Activated naive CD4-positive, alpha-beta T cell (primary cell): ENCODE results near the gene SCGN.
A peak's percentile ranks its signal among the peaks of the same experiment; 100 is the strongest.

Experiments
- DNase-seq, 4 experiments: peaks; one replicate each; lab custom pipeline; 2025; lab: John Stamatoyannopoulos, UW

SCGN gene, protein sequence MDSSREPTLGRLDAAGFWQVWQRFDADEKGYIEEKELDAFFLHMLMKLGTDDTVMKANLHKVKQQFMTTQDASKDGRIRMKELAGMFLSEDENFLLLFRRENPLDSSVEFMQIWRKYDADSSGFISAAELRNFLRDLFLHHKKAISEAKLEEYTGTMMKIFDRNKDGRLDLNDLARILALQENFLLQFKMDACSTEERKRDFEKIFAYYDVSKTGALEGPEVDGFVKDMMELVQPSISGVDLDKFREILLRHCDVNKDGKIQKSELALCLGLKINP

DNA sequence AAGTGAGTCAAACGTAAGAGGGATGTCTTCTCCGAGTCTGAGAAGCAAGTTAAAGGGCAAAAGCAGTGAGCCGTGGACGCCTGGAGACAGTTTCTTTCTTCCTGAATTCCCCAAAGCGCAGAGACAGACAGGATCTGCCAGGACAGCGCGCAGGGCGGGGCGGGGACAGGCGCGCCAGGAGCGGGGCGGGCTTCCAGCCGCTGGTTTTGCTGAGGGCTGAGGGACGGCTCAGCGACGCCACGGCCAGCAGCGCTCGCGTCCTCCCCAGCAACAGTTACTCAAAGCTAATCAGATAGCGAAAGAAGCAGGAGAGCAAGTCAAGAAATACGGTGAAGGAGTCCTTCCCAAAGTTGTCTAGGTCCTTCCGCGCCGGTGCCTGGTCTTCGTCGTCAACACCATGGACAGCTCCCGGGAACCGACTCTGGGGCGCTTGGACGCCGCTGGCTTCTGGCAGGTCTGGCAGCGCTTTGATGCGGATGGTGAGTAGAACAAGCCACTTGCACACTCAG, at the start of gene SCGN:
Gene SCGN (plus strand): TSS at position 209 of the 509 bp plus-strand sequence. CDS start 189 bp downstream, at position 398.
- peak in 2 of 4 experiments; percentile 2 to 19 for DNase-seq

DNA sequence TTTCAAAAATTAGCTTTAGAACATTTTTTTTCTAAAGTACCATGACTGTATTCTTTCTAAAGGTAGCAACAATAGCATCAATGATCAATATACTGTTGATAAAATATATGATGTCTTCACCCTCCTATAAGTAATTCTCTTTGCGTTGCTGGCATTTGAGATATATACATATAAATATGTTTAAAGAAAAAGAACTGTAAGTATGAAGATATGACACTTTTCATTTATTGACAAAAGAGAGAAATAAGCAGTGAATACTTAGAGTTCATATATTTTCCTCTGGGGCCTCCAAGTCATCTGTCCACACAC, 49.4 kb upstream of the SCGN start:
- no peak for DNase-seq

DNA sequence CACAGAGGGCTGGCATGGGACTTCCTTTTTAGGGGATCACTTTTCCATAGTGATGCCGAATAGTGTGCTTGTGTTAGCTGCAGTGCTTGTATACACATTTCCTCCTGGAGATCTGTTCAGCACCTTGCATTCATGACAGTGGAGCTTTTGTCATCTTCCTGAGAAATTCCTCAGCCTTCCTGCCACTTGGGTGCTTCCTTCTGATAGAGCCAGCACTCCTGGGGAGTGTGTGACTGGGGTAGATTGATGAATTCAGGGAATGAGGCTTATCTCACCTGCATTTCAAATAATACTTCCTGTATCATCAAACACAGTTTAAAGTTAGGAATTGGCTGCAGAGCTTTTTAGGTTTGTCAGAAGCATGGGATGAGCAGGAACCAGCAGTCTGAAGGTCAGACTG, 48.8 kb upstream of the SCGN start:
- DNase-seq: no peak

DNA sequence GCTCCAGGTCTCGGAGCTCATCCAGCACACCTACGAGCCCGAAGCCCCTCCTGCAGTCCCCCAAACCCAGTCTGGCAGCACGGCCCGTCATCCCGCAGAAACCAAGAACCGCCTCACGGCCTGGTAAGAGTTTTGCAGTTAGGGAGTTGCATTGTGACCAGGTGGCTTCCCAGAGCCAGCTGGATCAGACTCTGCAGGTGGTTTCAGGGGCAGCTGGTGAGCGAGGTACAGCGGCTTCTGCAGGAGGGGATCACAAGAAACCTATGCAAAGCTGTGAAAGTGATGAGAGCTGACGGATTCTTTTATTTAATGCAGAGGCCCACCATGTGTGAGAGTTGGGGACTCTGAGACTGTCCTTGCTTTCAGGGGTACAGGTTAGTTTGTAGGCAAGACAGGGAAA, 45.9 kb upstream of the SCGN start:
- no peak for DNase-seq

DNA sequence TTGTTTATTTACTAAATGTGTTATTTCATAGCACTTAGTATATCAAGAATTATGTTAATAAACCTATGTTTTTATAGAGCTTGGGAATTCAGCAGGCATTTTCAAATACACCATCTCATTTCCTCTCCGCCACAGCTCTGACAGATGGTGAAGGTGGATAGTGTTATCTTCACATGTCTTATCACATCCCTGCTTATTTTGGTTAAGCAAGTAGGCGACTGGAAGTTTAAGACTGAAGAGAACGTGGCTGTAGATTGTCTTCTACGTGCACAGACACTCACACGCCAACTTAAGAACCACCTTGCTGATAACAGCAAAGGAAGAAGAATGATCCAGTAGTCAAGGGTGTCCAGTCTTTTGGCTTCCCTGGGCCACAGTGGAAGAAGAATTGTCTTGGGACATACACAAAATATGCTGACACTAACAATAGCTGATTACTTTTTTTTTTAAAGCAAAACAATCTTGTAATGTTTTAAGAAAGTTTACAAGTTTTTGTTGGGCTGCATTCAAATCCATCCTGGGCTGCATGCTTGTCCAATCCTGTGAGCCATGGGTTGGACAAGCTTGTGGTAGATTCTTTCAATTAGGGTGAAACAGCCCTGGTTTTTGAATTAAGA, 43.3 kb upstream of the SCGN start:
- no peak for DNase-seq

DNA sequence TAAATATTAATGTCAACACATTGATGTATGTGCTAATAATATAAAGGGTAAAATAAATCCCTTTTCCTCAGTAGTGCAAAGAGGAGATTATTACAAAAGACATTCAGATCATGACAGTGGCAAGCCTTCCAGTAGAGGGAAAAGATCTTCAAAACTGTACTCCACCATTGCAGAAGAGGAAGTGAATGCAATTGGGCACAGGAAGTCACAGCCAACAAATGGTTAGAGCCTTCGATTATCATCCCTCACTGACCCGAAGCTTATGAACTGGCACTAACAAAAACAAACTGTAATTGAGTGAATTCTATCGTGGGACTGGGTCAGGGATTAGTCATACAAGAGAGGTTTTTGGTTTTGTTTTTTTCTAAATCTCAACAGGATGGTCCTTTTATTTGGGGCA, 39.3 kb upstream of the SCGN start:
- no peak for DNase-seq

DNA sequence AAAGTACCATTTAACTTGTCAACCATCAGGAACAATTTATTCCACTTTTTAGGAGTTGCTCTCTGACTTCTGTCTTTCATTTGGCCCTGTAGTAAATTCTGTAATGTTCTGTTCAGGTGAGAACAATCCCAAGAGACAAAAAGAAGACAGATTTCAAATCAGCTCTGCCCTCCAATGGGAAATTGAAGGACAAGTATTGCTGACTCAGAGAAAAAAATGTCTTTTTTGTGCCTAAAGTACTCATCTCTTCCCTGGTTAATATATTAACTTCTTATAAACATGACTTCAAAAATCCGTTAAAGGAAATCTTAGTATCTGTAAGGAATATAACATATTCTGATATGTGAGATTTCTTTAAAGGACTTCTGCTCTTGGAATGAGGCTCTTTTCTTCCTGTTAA, 38.6 kb upstream of the SCGN start:
- no peak for DNase-seq

DNA sequence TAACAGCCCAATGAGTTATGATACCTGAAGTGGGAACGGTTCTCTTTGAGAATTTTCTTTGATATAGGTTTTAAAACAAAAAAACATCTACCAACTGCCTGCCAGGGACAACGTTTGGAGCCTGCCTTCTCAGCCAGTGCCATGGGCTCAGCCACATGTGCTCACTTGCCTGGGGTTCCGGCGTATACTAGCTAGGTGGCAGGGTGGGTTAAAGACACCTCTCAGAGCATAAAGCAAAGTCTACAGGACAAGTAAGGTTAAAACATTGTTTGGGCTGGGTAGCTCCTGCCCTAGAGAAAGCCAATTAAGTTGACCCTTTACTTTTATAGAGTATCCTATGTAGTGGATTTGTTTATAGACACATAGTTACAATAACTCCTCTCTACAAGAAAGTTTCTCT, 38.0 kb upstream of the SCGN start:
- no peak for DNase-seq

DNA sequence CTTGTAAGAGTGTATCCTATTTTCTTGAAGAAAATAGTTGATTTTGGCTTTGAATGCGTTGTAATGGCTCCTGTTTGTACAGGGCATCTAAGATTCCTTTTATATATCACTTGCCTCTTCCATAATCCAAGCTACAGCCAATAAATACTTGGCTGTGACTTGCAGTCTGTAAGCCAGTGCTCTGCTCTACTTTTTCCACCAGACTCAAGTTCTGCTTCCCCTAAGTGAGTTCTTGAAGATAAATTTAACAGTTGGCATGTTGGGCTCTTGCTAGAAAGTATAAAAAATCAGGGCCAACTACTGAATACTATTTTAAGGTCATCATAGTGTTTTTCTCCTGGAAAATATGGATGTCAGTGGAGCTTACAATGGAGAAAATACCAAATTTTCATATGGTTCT, 36.5 kb upstream of the SCGN start:
- no peak for DNase-seq

DNA sequence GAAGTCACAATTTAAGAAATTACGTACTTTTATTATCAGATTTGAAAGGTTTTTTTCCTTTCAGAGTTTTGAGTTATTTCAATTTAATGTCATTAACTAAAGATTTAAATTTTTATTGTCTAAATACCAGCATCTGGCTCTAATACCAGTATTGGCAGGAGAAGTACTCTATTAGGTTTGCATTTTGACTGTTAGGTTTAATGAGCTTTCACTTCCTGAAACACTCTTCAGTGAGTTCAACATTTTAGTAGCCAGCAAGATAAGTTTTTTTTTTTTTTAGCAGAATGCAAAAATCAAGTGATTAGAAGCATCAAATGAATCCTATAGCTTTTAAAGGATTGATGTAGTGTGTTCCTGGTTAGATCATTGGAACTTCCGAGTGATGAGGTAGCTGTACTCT, 34.0 kb upstream of the SCGN start:
- DNase-seq: no peak

DNA sequence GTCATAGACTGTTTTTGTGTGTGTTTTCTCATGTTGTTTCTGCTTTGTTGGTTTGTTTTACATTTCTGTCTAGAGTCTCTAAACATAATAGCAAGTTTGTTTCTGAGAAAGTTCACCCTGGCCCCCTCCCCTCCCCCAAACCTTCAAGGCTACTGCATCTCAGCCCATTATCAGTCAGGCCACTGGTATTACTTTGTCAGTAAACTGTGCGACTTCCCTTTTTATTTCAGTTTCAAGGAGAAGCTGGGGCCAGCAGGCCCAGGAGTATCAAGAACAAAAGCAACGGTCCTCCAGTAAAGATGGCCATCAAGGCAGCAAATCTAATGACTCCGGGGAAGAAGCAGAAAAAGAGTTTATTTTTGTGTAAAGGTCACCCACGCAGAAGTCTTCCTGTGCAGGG, 32.8 kb upstream of the SCGN start:
- DNase-seq: no peak

DNA sequence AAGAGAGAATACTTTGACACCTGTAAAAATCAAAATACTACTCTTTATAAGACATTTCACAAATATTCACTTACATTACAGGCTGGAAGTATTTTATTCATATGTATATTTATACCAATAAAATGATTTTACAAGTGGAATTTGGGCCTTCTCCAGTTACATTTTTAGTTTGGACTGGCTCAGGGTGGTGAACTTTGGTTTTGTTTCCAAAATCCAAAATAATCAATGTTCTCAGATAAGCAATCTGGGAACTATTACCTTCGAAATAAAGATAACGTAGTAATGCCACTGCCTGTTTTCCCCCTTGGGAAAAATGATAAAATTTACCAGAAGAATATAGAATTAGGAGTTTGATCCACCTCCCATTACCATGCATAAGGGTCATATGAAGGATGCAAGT, 31.6 kb upstream of the SCGN start:
- no peak for DNase-seq

DNA sequence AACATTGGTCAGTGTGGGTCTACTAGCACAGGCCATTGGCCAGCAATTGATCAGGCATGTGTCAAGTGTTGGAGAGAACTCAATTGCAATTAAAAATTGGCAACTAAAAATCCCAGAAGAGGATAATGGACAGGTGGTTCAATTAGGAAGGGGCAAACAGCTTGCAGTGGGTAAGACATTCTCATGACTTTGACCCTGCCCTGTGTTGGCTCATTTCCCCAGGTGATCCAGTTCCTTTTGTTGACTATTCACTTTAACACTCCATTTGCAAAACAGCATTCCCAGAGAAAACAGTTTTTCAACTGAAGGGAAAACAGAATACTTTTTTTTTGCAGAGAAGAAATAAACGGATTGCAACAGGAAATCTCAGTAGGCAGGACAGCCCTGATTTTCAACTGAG, 28.9 kb upstream of the SCGN start:
- DNase-seq: no peak

DNA sequence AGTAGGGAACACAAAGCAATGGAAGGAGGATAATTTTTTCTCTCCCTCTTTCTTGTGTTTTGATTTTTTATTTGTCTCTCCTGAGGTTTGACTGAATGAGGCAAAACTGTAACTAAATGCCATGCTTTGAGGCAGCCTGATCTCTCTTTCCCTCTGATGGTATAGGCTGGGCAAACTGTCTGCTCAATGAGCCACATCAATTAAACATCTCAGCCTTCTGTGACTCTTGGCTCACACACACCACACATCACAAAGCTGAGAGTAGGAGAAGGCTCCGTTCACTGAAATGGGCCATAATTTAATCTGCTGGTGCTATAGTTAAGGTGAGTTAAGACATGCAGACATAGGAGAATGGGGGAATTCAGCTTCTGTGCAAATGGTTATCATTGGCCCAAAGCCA, 28.1 kb upstream of the SCGN start:
- DNase-seq: no peak

DNA sequence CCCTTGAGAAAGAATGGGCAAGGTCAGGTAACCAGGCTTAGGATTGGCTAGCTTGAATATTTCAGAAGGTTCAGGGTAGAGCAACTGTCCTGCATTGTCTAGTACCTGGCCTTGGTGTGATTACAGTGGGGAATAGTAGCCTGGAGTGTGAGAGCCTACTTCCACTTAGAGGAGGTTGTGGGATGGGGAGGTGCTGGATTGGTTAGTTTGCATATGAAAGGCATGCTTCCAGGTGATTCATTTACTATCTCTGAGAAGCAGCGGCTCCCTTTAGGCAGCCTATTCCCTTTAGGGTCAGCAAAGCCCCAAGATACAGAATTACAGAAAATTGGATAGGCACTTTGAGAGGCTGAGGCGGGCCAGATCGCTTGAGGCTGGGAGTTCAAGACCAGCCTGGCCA, 25.0 kb upstream of the SCGN start:
- DNase-seq: no peak

DNA sequence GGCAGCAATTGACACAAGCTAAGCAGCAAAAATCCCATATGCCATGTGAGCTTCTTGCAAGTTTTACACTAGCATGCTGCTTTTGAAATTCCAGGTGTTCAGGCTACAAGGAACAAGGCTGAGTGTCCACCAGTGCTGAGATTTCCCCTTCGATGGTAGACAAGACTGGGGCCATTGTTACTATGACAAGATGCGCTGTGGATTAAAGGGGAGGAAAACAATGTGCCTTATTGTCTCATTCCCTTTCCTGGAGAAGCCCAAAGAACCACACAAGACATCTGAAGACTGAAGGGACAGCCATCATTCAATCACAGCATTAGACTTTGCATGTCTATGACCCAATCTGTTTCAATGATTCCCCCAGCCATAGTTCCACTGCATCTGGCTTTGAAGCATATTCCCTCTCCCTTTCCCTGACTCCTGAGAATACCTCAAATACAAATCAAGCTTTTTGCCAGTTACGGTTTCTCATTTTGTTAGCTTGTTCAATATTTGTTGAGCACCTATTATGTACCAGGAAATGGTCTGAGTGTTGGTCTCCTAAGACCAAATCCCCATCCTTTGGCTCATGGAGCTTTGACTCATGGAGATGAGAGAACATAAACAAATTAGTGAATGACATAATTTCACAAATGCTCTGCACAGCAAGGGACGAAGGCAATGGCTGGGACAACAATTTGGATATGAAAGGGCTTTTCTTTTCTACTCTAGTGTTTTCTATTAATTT, 23.4 kb upstream of the SCGN start:
- DNase-seq: no peak

DNA sequence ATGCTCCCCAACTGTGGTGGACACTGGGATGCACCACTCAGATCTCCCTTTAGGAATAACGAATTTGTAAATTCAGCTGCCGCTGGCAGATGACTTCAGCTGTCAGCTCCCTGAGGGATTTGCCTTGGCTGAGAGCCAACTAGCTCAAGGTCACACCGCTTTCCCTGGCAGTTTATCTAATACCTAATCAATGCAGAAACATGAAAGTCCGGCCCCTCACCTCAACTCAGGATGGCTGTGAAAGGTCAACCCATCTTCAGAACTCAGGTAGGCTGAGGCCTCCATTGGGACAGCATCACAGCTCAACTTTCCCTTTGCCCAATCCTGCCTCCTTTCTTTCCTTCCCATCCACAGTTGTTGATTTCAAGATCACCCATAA, 22.8 kb upstream of the SCGN start:
- no peak for DNase-seq

DNA sequence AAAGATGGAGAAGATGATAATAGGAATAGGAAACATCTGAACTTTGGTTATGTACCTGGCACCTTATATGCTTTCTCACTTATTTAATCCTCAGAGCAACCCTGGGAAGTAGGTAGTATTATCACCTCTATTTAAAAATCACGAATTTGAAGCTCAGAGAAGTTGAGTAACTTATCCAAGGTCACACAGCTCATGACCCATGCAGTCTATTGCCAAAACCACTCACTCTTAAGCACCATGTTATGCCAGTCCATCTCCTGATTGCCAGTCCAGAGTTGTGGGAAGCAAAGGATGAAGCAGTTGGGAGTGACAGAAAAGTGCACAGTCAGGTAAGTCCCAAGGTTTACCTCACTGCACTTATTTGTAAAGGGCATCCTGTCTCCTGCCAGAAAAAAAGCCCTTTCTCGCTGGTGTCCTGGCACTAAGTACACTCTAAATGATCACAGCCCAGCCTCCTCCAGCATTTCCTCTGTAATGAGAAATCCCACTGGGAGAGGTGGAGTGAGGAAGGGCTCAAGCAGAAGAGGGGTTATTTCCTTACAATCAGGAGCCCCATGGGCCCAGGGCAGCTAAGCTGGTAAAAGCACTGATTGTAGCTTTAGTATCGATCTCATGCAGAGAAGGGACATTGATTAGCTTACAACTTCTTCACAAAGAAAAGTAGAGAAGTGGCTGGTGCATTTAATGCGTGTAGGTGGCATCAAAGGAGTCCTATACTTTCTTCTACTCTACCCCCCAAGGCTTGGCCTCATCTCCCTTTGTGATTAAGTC, 21.3 kb upstream of the SCGN start:
- DNase-seq: no peak

DNA sequence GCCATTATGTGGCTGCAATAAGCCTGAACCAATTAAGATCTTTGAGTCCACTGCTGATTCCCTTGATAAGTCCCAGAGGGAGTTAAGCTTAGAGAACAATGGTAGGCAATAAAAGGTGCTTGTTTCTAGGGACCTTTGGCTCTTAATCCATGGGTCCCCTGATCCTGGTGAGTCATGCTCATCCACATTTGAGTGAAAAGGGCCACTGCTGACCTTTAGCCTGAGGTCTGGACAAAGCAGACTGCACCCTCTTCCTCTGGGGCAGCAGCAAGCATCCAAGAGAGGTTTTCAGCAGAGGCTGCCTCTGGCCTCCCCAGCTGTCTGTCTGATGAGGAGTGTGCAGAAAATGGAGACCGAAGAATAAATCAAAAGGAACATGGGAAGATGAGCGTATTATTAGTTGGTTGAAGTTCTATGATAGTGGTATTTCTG, 16.1 kb upstream of the SCGN start:
- DNase-seq: no peak

DNA sequence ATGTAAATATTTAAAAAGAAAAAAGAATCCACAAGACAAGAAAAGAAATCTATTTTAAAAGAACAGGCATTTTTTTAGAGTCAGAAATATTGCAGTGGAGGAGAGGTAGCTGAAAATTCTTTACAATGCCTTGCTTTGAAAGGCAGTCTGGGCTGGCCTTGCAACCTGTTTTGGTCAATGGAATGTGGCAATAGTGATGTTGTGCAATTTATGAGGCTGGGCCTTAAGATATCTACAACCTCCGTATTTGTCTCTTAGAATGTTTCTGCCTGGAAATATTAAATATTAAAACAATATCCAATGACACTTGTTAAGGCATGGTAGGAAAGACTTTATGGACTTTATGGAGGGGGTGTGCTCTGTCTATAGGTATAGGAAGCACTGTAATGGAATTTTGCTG, 14.8 kb upstream of the SCGN start:
- no peak for DNase-seq

DNA sequence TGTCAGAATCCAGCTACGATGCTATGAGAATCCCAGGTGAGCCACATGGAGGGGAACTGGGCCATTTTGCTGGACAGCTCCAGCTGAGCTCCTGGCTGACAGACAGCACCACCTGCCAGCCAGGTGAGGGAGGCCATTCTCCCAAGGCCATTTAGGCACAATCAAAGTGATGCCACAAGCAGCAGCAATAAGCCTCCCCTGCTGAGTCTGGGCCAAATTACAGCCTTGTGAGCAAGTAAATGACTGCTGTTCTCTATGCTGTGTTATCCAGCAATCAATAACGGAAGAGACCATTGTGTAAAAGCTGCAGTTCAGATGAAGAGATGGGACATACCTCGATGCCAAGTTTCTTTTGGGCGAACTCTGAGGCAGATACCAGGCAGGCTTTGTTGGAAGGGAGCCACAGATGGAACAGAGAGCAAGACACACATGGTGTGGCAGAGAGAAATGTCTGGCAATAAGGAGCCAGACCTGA, 14.0 kb upstream of the SCGN start:
- DNase-seq: no peak

DNA sequence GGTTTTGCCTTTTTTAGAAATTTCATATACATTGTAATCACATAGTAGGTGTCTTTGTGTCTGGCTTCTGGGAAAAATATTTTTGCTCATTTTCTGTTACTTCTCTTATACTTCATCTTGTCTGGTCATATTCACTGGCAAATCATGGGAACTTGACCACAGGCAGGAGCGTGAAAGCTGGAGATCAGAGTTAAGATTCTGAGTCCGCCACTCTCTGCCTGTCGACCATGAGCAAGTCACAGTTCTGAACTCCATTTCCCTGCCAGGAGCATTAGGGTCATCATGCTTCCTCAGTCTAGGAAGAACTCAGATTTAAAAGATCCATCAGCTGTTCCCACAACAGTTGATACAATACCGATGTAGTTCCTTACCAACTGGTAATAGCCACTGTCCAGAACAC, 12.4 kb upstream of the SCGN start:
- no peak for DNase-seq

DNA sequence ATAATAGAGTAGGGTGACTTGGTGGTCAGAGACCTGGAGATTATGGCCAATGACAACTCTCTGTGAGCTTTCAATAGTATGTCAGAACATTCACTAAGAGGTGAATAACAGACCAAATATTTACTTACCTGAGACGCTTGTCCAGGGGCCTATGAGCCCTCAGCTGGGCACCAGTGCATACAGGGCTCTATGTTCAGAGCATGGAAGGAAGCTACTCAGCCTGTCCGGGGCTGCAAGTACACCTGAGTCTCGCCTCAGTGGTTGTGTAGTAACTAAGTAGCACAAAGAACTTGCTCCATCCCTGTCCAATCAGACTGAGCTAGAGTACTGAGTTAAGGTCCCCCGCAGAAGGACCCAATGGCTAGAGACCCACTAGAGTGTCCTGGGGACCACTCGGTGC, 11.6 kb upstream of the SCGN start:
- no peak for DNase-seq
